GM12875 (cell line): Measurements from ENCODE around the gene SLC9A8.

Experiments
- H3K4me3 ChIP-seq: one replicate; pipeline ENCODE4 v1.5.1; 2011; ENCODE audit warnings: low read depth, low read length, control low read depth
- TF ChIP-seq, protein P1 (sequence below): IDR thresholded peaks from 2 replicates; pipeline ENCODE4 v1.5.1; 2011; ENCODE audit warnings: low read depth, mild to moderate bottlenecking, control low read depth, inconsistent platforms, low read length, moderate library complexity, borderline replicate concordance; ENCODE audit not compliant: insufficient read depth

Gene SLC9A8

DNA sequence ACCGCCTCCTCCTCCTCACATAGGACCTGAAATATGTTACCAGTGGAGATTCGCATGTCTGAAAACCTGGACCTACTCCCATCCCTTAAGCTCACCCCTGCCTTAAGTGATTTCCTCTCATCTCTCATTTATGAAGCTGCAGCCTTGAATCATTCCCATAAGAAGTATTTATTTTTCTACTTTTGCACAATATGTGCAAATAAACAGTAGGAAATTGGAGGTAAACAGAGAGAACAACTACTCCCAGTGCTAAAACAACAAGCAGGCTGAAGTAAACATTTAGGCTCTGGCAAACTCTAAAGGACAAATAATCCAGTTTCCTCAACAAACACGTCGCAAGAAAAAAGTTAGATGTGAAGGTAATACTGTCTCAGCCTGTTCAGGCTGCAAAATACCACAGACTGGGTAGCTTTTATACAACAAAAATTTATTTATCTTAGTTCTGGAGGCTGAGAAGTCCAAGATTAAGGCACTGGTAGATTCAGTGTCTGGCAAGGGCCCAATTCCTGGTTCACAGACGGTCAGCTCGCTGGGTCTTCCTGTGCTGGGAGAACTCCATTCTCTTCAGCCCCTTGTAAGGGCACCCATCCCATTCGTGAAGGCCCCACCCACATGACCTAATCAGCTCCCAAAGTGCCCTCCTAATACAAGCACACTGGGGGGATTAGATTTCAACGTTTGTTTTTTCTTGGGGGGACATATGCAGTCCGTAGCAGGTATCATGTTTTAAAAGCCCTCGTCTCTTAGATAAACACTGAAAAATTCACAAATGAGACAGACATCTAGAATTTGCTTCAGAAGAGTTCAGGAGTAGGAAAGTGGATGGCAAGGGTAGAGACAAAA is 87.1 kb downstream of the SLC9A8 start:
- H3K4me3 ChIP-seq = no peak overlapping the region
- TF ChIP-seq, protein P1, sequence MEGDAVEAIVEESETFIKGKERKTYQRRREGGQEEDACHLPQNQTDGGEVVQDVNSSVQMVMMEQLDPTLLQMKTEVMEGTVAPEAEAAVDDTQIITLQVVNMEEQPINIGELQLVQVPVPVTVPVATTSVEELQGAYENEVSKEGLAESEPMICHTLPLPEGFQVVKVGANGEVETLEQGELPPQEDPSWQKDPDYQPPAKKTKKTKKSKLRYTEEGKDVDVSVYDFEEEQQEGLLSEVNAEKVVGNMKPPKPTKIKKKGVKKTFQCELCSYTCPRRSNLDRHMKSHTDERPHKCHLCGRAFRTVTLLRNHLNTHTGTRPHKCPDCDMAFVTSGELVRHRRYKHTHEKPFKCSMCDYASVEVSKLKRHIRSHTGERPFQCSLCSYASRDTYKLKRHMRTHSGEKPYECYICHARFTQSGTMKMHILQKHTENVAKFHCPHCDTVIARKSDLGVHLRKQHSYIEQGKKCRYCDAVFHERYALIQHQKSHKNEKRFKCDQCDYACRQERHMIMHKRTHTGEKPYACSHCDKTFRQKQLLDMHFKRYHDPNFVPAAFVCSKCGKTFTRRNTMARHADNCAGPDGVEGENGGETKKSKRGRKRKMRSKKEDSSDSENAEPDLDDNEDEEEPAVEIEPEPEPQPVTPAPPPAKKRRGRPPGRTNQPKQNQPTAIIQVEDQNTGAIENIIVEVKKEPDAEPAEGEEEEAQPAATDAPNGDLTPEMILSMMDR = no peak

DNA sequence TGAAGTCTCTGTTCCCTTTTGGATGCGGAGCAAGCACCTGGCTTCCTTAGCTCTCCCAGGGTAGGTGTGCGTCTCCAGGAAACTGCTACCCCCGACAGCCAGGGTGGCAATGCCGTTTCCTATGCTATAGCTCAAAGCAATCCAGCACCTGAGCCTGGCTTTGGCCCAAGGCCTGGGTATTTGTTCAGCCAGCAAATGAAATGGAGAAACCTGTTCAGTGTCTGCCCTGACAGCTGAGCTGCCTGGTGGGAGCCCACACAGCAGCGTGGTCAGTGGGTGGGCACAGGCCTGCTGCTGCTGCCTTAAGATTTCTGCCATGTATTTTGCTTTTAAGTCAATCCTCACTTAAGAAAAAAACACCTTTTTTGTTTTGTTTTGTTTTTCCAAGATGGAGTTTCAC is 89.0 kb downstream of the SLC9A8 start:
- no peak overlapping the region for H3K4me3 ChIP-seq
- TF ChIP-seq, protein P1 = no peak

DNA sequence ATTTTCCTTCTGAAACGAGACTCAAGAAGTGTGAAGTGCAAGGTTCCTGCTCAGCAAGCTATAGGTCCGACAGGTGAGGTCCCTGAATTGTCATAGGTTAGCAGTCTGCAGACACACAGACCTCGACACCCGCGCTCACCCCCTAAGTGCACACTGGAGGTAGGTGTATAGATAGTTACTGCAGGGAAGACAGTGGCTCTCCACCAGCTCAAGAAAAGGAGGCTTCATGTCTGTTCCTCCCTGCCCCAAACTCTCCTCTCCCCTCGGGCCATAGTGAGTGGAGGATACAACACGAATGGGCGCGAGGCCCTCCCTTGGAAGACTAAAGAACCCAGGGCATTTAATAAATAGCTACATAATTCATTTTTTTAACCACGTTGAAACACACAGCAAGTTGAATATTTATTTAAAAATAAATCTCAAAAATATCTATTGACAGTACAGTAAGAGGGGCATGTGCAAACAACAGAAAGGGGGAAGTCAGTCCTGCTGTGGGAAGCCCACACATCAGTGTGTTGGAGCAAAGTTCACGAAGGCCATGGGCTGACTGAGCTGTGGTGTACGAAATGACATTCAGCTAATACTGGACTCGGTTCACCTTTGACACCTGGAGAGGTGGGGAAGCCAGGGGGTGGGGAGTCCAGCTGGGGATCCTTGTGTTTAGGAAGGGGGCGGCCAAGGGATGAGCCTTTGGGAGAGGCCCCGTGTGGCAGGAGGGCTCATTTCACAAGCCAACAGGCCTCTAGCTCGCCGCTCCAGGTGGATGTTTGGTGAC is 92.0 kb downstream of the SLC9A8 start:
- H3K4me3 ChIP-seq = no peak overlapping the region
- TF ChIP-seq, protein P1 = no peak

DNA sequence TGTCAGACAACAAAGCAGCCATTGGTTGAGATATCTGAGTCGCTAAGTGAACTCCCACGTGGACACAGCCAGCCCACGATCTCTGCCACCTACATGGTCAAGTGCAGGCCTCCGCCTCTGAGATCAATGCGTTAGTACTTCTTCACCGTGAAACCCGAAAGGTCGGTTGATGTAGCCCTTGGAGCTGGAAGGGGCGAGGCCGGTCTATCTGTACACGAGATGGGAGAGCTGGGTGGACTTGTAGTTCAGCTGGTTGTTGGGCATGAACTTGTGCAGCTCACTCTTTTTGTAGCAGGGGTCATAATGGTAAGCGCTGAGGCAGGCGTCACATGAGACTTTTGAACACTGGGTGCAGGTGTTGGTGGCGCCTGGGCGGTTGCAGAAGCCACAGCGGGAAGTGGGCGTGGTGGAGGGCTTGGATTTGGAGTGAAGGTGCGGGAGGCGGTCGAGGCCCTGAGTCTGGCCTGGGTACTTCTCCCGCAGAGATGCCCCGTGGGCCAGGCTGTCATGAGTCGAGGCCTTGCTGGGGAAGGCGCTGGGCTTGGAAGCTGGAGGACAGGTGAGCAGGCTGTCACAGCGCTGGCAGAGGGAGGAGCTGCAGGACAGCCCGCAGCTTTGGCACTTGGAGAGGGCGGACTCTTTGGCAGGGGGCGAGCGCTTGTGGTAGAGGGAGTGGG is 92.9 kb downstream of the SLC9A8 start:
- TF ChIP-seq, protein P1 = no peak
- H3K4me3 ChIP-seq = no peak overlapping the region

DNA sequence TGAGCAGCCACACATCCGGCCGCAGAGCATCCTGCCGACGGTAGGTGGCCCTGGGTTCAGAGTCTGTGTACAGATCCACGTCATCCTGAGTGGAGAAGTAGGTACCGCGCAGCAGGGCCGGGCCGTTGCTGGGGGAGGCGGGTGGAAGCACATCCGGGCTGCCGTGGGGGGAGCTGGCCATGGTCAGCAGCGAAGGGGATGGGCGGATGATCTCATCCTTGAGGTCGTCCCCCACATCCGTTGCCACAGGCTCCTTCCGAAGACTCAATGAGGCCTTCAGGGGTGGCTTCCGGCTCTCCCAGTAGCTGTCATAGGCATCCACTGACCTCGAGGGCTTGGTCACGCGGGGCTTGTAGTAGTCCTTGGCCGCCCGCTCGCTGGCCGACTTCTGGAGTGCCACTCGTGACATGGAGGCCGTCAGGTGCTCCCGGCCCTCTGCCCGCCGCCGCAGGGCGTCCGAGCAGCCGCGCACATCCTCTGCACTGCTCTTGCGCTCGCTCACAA is 93.5 kb downstream of the SLC9A8 start:
- no peak overlapping the region for H3K4me3 ChIP-seq
- TF ChIP-seq, protein P1 = no peak

DNA sequence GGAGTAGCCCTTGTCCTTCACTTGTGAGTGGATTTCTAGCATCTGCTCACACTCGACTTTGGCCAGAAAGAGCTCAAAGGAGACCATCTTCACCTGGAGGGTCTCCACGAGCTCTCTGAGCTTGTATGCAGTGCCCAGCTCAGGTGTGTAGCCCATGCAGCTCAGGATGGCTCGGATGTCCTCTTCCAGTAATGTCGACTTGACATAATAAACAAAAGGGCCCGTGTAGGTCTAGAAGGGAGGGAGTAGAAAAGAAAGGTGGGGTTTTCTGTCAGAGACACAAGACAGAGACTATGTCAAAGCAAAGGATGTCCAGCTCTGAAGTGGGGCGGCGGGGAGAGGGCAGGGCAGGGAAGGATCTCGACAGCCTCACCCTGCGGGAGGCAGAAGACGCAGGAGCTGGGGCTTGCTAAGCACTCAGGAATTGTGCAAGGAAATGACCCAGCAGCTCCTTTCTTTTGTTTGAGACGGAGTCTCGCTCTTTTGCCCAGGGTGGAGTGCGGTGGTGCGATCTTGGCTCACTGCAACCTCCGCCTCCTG is 94.1 kb downstream of the SLC9A8 start:
- H3K4me3 ChIP-seq = no peak overlapping the region

More for the DNA sequence above, 94.1 kb downstream of the SLC9A8 start:
- TF ChIP-seq, protein P1 = no peak
